ENCODE data around the gene HK2. TPM values are rescaled to one million over a fixed set of nuclear protein-coding genes. Genes with fewer than 3 reads are reported as not detected.

HK2 gene
- total RNA-seq, 6 experiments from 2014 or later = 0.48 to 23.0 (median 0.87) TPM

- Histone ChIP-seq H3K27ac (no peak overlapping the region), H3K27me3 (no peaks in the 10 kb centered on the region), H3K4me1 (no peaks in the 10 kb centered on the region), H3K9me3 (no peaks in the 10 kb centered on the region), H3K36me3 (no peaks in the 10 kb centered on the region), H3K4me3 (no peak overlapping the region)
- intact Hi-C loops (cut with DNase I) = no loop called here
- ATAC-seq (no peak), DNase-seq (no peak)
- WGBS (ENCODE audit: insufficient coverage, low coverage, low lambda C conversion rate, missing lambda C conversion rate) = 90% methylated on average over 2 of the region's 2 CpGs
- TF ChIP-seq, protein P1, sequence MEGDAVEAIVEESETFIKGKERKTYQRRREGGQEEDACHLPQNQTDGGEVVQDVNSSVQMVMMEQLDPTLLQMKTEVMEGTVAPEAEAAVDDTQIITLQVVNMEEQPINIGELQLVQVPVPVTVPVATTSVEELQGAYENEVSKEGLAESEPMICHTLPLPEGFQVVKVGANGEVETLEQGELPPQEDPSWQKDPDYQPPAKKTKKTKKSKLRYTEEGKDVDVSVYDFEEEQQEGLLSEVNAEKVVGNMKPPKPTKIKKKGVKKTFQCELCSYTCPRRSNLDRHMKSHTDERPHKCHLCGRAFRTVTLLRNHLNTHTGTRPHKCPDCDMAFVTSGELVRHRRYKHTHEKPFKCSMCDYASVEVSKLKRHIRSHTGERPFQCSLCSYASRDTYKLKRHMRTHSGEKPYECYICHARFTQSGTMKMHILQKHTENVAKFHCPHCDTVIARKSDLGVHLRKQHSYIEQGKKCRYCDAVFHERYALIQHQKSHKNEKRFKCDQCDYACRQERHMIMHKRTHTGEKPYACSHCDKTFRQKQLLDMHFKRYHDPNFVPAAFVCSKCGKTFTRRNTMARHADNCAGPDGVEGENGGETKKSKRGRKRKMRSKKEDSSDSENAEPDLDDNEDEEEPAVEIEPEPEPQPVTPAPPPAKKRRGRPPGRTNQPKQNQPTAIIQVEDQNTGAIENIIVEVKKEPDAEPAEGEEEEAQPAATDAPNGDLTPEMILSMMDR (IDR thresholded peaks at IDR 0.05) = no peak
- TF ChIP-seq POLR2A (IDR thresholded peaks at IDR 0.05) = no peak
Measured at GRCh38 chr2:74846481-74846880, 12.6 kb downstream of the HK2 start.

DNA sequence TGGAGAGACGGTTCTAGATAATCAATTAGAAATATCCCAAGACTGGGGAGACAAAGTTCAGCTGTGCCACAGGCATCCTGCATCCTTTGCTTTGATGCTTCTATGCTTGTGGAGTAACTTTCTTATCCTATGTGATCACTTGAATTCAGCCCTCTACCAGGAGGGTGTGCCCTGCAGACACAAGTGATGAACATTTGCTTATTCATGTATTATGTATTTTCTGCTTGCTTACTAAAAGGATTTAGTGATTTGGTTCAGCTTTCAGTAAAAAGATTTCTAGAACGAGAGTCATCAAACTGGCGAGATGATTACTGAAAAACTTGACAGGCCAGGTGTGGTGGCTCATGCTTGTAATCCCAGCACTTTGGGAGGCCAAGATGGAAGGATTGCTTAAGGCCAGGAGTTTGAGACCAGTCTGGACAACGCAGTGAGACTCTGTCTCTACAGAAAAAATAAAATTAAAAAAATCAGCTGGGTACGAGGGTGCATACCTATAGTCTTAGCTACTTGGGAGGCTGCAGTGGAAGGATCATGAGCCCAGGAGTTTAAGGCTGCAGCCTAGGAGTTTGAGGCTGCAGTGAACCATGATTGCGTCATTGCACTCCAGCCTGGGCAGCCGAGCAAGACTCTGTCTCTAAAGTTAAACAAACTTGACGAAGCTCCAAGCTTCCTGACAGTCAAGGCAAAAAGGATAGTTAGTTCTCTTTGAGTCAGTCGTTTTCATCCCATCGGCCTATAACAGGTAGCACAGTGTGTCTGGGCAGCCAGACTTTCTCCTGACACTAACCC is 13.3 kb downstream of the HK2 start:
- 74% methylated on average over 10 of the region's 10 CpGs for WGBS (ENCODE audit: insufficient coverage, low coverage, low lambda C conversion rate, missing lambda C conversion rate)

GRCh38 chr2:74849228-74849892 is 15.4 kb downstream of the HK2 start:
- H3K36me3 ChIP-seq = no peaks in the 10 kb centered on the region

More for the DNA sequence above, 13.3 kb downstream of the HK2 start:
- H3K27me3 ChIP-seq = no peaks in the 10 kb centered on the region
- no peak overlapping the region for H3K4me3 ChIP-seq
- TF ChIP-seq POLR2A (IDR thresholded peaks at IDR 0.05) = no peak
- TF ChIP-seq, protein P1 (IDR thresholded peaks at IDR 0.05) = no peak
- no peaks in the 10 kb centered on the region for H3K9me3 ChIP-seq
- intact Hi-C loops (cut with DNase I) = no loop called here
- no peaks in the 10 kb centered on the region for H3K36me3 ChIP-seq
- no peak overlapping the region for H3K27ac ChIP-seq
- H3K4me1 ChIP-seq = no peaks in the 10 kb centered on the region
- DNase-seq = no peak
- ATAC-seq = no peak

DNA sequence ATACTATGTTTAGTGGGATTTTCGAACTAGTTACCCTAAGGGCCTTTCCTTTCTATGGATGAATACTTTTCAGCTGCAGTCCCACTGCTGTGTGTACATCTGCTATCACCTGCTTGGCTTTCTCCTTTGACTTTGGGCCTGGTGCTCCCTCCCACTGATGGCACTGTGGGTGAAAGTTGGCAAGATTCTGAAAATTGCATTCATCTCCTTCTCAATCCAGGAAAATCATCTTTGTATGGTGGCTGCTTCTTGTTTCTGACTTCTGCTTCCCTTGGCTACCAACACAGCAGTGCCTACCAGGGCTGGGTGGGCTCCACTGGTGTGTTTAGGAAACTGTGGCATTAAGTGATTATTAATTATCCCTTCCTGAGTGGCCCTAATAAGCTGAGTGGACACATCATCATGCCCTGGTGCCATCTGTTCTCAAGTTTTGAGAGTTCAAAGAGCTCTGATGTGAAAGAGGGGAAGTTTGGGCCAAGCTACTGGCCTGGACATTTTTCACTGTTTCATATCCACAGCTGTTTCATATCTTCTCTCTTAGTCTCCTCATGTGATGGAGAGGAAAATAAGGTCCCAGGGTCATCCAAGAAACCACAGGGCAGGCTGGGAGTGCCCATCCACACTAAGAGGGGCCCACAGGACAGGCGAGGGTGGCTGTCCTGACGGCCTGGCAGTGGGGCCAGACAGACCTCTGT is 16.7 kb downstream of the HK2 start:
- Histone ChIP-seq H3K4me1 (no peaks in the 10 kb centered on the region), H3K36me3 (no peaks in the 10 kb centered on the region), H3K27me3 (no peaks in the 10 kb centered on the region), H3K4me3 (no peak overlapping the region), H3K9me3 (no peaks in the 10 kb centered on the region), H3K27ac (no peak overlapping the region)
- TF ChIP-seq, protein P1 (IDR thresholded peaks at IDR 0.05) = no peak
- WGBS (ENCODE audit: insufficient coverage, low coverage, low lambda C conversion rate, missing lambda C conversion rate) = 74% methylated on average over 3 of the region's 3 CpGs
- intact Hi-C loops (cut with DNase I) = no loop called here
- DNase-seq (no peak), ATAC-seq (no peak)

More at GRCh38 chr2:74849228-74849892, 15.4 kb downstream of the HK2 start:
- no peak for DNase-seq
- H3K27ac ChIP-seq = peak overlapping the region in 2 of 3 donors; percentile 11 to 16
- 50% methylated on average over 8 of the region's 8 CpGs for WGBS (ENCODE audit: insufficient coverage, low coverage, low lambda C conversion rate, missing lambda C conversion rate)
- no peaks in the 10 kb centered on the region for H3K4me1 ChIP-seq
- H3K4me3 ChIP-seq = no peak overlapping the region
- no peaks in the 10 kb centered on the region for H3K9me3 ChIP-seq
- intact Hi-C loops (cut with DNase I) = no loop called here
- ATAC-seq = peak; percentile 37 to 64 (median 50)
- TF ChIP-seq, protein P1 (IDR thresholded peaks at IDR 0.05) = no peak
- no peak for TF ChIP-seq POLR2A (IDR thresholded peaks at IDR 0.05)
- H3K27me3 ChIP-seq = no peaks in the 10 kb centered on the region

All from right lobe of liver (tissue), 6 donors.